Endometrial microvascular endothelial cells (primary cell): ENCODE data around the gene PIM3. TPM values are rescaled to one million over a fixed set of nuclear protein-coding genes. Genes with fewer than 3 reads are reported as not detected.

Experiments
- in situ Hi-C: cut with HindIII; loops from 2 replicates; pipeline ENCODE4 v1.10.0; 2017; ENCODE audit warnings: low sequenced_read_pairs, low pct_unique_long_range_greater_than_20kb; ENCODE audit errors: inconsistent ontology term
- total RNA-seq: library from RNA; depleted of rRNA; stranded (reverse); fragments of >200 nt; gene quantifications from one replicate; pipeline ENCODE4 v1.2.3, GENCODE V29; 2015; ENCODE audit errors: inconsistent ontology term

Gene PIM3
- total RNA-seq, 1 donor from 2014 or later, result 45.4 TPM

- in situ Hi-C loops, result no loop called here
These were observed 34.9 kb upstream of the PIM3 start for GRCh38 chr22:49925525-49926128.

GRCh38 chr22:49926916-49927315 is 33.7 kb upstream of the PIM3 start:
- in situ Hi-C loops, result no loop called here

GRCh38 chr22:49927483-49928184 is 32.9 kb upstream of the PIM3 start:
- in situ Hi-C loops, result no loop called here

GRCh38 chr22:49928185-49928495 is 32.4 kb upstream of the PIM3 start:
- in situ Hi-C loops, result no loop called here

- in situ Hi-C loops, result no loop called here
These were observed 31.9 kb upstream of the PIM3 start for GRCh38 chr22:49928555-49929210.

- in situ Hi-C loops, result no loop called here
These were observed 31.2 kb upstream of the PIM3 start for GRCh38 chr22:49929211-49929979.

- in situ Hi-C loops, result no loop called here
These were observed 30.5 kb upstream of the PIM3 start for GRCh38 chr22:49929994-49930575.

GRCh38 chr22:49930596-49931412 is 29.8 kb upstream of the PIM3 start:
- in situ Hi-C loops, result no loop called here

GRCh38 chr22:49933236-49934159 is 27.1 kb upstream of the PIM3 start:
- in situ Hi-C loops, result no loop called here

- in situ Hi-C loops, result no loop called here
These were observed 26.2 kb upstream of the PIM3 start for GRCh38 chr22:49934160-49934890.

GRCh38 chr22:49934891-49935557 is 25.5 kb upstream of the PIM3 start:
- in situ Hi-C loops, result no loop called here

GRCh38 chr22:49935561-49935960 is 25.0 kb upstream of the PIM3 start:
- in situ Hi-C loops, result no loop called here

GRCh38 chr22:49936018-49936972 is 24.3 kb upstream of the PIM3 start:
- in situ Hi-C loops, result no loop called here

- in situ Hi-C loops, result no loop called here
These were observed 23.4 kb upstream of the PIM3 start for GRCh38 chr22:49936973-49937757.
